Stimulated activated CD4-positive, alpha-beta T cell treated with anti-CD3 and anti-CD28 coated beads, Interleukin-15, amount 100 ng/mL, for 1 hour (primary cell): Measurements from ENCODE around the gene EMID1.
"Not testable (repeated sequence)": the region's sequence is repeated elsewhere in the genome, so short reads cannot be mapped to it uniquely, and the experiment has no call there.

Source experiments
- DNase-seq, 2 donors: peaks; one replicate each; pipeline ENCODE4 v3.0.0-alpha.2; 2020; ENCODE audit warnings: low read depth in 1 of 2, low spot score in 1 of 2

EMID1 gene

DNA sequence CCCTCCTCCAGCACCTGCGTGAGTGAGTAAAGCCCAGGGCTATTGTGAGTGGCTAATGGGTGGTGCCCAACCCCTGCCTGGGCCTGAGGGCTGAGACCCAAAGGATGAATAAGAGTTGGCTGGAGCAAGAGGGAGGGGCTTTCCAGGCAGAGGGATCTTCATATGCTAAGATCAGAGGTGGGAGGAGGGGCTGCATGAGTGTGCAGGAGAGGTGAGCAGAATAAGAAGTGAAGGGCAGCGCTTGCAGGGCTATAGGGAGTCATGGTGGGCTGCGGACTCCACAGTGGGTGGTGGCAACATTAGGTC, 3.9 kb downstream of the EMID1 start:
- no peak for DNase-seq

DNA sequence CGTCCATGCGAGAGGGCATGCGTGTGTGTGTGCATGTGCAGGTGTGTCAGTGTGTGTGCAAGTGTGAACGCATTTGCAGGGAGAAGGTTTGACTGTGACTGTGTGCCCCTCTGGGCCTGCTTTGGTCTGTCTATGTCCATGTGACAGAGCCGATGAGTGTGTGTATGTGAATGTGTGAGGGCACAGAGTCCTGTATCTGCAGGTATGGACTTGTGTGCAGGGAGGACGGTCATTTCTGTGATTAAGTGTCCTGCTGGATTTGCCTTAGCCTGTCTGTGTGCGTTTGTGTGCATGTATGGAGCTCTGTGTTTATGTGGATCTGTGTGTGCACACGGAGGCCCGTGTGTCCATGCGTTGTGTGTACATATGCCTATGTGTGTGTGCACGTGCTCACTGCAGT, 5.4 kb downstream of the EMID1 start:
- no peak for DNase-seq

DNA sequence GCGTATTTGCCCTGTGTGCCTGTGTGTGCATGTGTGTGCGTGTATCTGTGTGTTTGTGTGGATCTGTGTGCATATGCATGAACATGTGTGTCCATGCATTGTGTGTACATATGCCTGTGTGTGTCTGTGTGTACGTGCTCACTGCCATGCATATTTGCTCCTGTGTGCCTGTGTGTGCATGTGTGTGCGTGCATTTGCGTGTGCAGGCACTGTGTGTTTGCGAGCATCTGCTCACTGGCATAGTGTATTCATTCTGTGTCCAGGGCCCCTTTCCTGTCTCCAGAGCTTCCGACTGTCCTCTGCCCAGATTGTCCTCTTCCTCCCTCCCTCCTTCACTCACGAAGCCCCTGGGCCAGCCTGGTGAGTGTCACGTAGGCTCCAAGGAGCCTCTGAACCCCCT, 5.8 kb downstream of the EMID1 start:
- no peak for DNase-seq

- DNase-seq = no peak
Measured at GRCh38 chr22:29212743-29213142, 7.0 kb downstream of the EMID1 start.

- no peak for DNase-seq
Measured at GRCh38 chr22:29213493-29213892, 7.8 kb downstream of the EMID1 start.

DNA sequence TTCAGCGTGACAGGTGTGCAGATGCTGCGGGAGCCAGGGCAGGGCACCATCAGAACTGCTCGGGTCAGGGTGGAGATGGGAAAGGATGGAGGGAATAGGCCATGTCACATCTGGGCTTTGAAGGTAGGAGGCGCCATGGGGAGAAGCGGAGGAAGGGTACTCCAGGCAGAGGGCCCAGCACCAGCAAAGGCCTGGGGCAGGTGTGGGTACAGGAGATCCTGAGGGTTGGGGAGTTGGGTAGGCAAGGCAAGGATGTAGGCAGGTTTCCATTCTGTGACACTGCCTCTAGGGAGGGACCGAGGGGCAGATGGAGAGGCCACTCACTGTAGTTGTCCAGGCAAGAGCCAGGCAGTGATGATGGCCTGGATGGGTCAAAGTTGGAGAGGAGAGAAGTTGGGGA, 8.5 kb downstream of the EMID1 start:
- no peak for DNase-seq

GRCh38 chr22:29215012-29215860, 9.5 kb downstream of the EMID1 start:
- DNase-seq = no peak

DNA sequence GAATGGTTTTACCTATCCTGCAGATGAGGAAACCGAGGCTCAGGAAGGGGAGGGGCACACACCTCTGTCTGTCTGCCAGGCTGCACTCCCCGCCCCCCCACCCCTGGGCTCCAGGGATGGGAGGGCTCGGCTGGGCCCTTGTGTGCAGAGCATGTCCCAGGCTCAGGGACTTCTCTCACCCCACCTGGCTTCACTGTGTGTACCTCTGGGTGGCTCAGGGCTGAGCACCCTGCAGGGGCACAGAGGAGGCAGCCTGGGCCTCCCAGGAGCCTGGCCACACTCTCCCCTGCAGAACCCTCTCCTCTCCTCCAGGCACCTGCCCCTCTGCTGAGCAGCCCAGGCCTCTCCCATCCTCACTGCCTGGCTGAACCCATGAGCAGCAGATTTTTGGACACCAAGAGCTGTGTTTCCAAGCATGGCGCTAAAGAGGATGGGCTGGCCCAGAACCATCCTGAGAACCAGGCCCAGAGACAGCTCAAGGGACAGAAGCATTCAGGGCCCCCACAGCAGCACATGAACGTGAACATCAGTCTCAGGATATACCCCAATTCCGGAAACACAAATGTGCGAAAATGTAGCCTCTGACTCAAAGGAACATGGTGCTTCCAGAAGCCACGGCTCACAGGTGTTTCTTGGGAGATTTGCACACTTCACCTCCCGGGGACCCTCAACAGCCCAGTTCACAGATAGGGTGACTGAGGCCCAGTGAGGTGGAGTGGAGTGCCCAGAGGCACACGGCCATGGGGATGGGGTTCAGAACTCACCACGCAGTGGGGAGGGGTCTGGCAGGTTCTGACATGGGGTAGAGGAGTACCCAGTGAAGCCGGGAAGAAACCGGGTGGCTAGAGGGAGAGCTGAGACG, 10.5 kb downstream of the EMID1 start:
- no peak for DNase-seq

GRCh38 chr22:29216873-29217666, 11.4 kb downstream of the EMID1 start:
- DNase-seq = no peak

- no peak for DNase-seq
Measured at GRCh38 chr22:29217827-29218757, 12.4 kb downstream of the EMID1 start.

DNA sequence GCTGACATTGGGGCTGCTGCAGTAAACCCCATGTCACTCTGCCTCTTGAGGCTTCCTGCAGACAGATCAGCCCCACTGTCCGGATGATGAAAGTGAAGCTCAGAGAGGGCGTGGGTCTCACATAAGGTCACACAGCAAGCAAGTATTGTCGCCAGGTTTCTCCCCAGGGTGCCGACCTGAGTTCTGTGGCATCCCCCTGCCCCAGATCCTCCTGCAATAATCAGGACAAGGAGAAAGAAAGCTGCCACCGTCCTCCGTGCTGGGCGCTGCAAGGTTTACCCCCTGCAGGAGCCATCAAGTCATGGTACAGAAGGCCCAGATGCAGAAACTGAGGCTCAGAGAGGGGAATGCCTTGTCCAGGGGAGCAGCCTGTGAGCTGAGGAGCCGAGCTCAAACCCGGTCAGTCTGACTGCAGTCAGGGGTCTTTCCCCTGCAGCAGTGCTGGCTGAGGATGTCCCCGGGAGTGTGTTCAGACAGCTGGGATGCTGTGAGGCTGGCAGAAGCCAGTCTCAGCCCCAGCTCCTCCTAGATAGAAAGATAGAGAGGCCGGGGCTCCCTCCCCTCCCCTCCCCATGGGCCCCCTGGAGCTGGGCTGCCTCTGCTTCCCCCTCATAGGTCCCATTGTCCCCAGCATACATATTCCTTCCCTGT, 13.2 kb downstream of the EMID1 start:
- DNase-seq = no peak

DNA sequence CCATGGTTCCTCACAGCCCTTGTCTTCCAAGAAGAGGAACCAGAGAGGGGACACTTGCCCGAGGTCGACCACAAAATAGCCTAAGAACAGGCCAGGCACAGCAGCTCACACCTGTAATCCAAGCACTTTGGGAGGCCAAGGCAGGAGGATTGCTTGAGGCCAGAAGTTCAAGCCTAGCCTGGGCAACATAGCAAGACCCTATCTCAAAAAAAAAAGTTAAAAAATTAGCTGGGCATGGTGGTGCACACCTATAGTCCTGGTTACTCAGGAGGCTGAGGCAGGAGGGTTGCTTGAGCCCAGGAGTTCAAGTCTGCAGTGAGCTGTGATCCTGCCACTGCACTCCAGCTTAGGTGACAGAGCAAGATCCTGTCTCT, 13.7 kb downstream of the EMID1 start:
- DNase-seq = not testable (repeated sequence)

DNA sequence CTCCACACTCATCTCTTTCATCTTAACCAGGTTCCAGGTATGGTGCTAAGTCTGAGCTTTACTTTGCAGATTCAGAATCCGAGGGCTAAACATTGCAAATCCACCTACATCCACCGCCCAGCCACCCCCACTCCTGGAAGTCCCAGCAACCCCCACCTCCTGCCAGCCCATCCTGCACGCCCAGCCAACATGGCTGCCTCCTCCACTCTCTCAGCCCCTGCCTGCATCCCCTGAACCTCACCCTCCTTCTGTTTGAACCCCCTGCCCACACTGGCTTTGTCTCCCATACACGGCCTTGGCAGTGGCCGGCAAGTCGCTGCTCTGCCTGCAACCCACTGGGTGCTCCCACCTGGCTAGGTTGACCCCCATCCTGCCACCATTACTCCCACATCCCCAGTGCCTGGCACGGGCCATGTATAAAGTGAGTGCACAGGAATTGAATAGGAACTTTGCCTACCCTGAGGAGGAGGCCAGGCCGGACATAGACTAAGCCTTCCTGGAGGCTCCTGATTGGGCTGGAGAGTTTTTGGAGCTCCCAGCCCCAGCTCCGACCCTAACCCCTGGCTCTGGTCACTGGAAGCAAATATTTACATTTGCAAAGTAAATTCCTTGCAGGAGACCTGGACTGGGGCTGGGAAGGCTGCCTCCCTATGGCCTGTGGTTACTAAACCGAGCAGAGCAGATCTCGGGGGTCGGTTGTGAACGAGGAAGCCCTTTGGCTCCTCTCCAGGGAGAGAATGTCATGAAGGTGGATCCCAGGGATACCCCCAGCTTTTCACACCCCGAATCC, 14.4 kb downstream of the EMID1 start:
- DNase-seq = no peak

- DNase-seq = no peak
Measured at GRCh38 chr22:29224121-29224858, 18.6 kb downstream of the EMID1 start.

DNA sequence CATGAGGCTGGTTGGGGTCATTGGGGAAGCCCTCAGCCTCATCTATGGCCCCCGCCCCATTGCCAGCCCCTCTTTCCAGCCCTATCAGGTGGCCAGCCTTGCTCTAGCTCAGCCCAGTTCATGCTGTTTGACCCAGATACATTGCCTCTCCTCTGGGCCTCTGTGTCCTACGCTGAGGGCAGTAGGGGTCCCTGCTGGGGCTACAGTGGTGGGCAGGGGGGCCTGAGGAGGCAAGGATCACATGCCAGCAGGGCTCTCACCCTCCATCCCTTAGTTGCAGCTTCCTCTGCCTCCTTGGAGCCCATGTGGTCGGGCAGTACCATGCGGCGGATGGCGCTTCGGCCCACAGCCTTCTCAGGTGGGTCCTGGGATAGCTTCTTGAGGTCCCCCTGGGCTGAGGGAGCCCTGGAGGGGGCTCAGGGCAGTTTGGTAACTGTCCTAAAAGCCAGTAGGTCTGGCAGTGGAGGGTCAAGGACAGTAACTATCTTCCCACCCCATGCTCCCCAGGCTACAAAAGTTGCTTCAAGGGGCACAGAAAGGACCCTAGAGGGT, 19.2 kb downstream of the EMID1 start:
- DNase-seq = no peak

- DNase-seq = no peak
Measured at GRCh38 chr22:29225422-29226090, 19.9 kb downstream of the EMID1 start.

- DNase-seq = no peak
Measured at GRCh38 chr22:29226351-29226981, 20.8 kb downstream of the EMID1 start.
